Activated CD4-positive, alpha-beta T cell treated with anti-CD3 and anti-CD28 coated beads, Interleukin-2, amount 10 ng/mL, durations not matched to agents 24 days and 14 days (primary cell): ENCODE measurements around the gene ZNF621. TPM values are rescaled to one million over a fixed set of nuclear protein-coding genes. Genes with fewer than 3 reads are reported as not detected.
"Not testable (repeated sequence)": the region's sequence is repeated elsewhere in the genome, so short reads cannot be mapped to it uniquely, and the experiment has no call there.

Experiments used
- DNase-seq: peaks from one replicate; pipeline ENCODE4 v3.0.0; 2022
- H3K27ac Mint-ChIP-seq: one replicate; pipeline ENCODE4 v1.8.0; 2022; ENCODE audit warnings: mild to moderate bottlenecking, mixed read lengths
- H3K27me3 Mint-ChIP-seq: one replicate; pipeline ENCODE4 v1.8.0; 2022; ENCODE audit warnings: mixed read lengths
- H3K36me3 Mint-ChIP-seq: one replicate; pipeline ENCODE4 v1.8.0; 2022; ENCODE audit warnings: low read depth, mild to moderate bottlenecking, mixed read lengths
- H3K4me1 Mint-ChIP-seq: one replicate; pipeline ENCODE4 v1.8.0; 2021; ENCODE audit warnings: mixed read lengths
- H3K4me3 Mint-ChIP-seq: one replicate; pipeline ENCODE4 v1.8.0; 2022; ENCODE audit warnings: mild to moderate bottlenecking, moderate library complexity, mixed read lengths
- H3K9me3 Mint-ChIP-seq: one replicate; pipeline ENCODE4 v1.8.0; 2021; ENCODE audit warnings: mixed read lengths
- intact Hi-C: fragments of 100-400 bp; cut with micrococcal nuclease; formaldehyde crosslinking; loops from one replicate; pipeline ENCODE4 v1.15.1; 2023
- total RNA-seq: library from RNA; stranded (reverse); gene quantifications from 2 replicates; pipeline ENCODE4 v1.2.3, GENCODE V29; 2022

The ZNF621 gene
- total RNA-seq, 1 donor from 2014 or later, result 19.2 TPM

- DNase-seq, result no peak
- Mint-ChIP-seq H3K27me3 (no peaks in the 10 kb centered on the region), H3K9me3 (no peaks in the 10 kb centered on the region), H3K4me1 (no peaks in the 10 kb centered on the region), H3K27ac (no peak overlapping the region), H3K36me3 (peaks cover 25% of the 10 kb centered on the region), H3K4me3 (no peak overlapping the region)
- intact Hi-C loops, result no loop called here
These were observed 8.6 kb upstream of the ZNF621 start for GRCh38 chr3:40516201-40516600.

GRCh38 chr3:40518067-40518466 is 6.7 kb upstream of the ZNF621 start:
- H3K4me1 Mint-ChIP-seq, result no peaks in the 10 kb centered on the region
- no peaks in the 10 kb centered on the region for H3K9me3 Mint-ChIP-seq
- no peak for DNase-seq
- intact Hi-C loops, result no loop called here
- H3K27ac Mint-ChIP-seq, result no peak overlapping the region
- no peaks in the 10 kb centered on the region for H3K27me3 Mint-ChIP-seq
- no peak overlapping the region for H3K4me3 Mint-ChIP-seq
- peaks cover 25% of the 10 kb centered on the region for H3K36me3 Mint-ChIP-seq

GRCh38 chr3:40518848-40519247 is 5.9 kb upstream of the ZNF621 start:
- intact Hi-C loops, result no loop called here
- peaks cover 24% of the 10 kb centered on the region for H3K36me3 Mint-ChIP-seq
- no peak overlapping the region for H3K27ac Mint-ChIP-seq
- H3K9me3 Mint-ChIP-seq, result no peaks in the 10 kb centered on the region
- H3K27me3 Mint-ChIP-seq, result no peaks in the 10 kb centered on the region
- DNase-seq, result no peak
- no peak overlapping the region for H3K4me3 Mint-ChIP-seq
- peaks cover 2% of the 10 kb centered on the region for H3K4me1 Mint-ChIP-seq

GRCh38 chr3:40521254-40521653 is 3.5 kb upstream of the ZNF621 start:
- no peaks in the 10 kb centered on the region for H3K27me3 Mint-ChIP-seq
- peaks cover under 1% of the 10 kb centered on the region for H3K9me3 Mint-ChIP-seq
- no peak for DNase-seq
- intact Hi-C loops, result loop anchor here (5.0 kb wide), 1 partner anchor 681 kb away; no protein-coding TSS in a partner anchor
- H3K4me3 Mint-ChIP-seq, result no peak overlapping the region
- H3K36me3 Mint-ChIP-seq, result peaks cover 18% of the 10 kb centered on the region
- H3K4me1 Mint-ChIP-seq, result peaks cover 14% of the 10 kb centered on the region
- no peak overlapping the region for H3K27ac Mint-ChIP-seq

- intact Hi-C loops, result loop anchor here (1.0 to 5.0 kb wide), 6 partner anchors 19 to 679 kb away; partner anchors contain the start of genes EIF1B, RPL14 and ZNF619
- Mint-ChIP-seq H3K9me3 (peaks cover 7% of the 10 kb centered on the region), H3K36me3 (peaks cover 33% of the 10 kb centered on the region), H3K27ac (peak overlapping the region; percentile 85), H3K4me3 (peak overlapping the region; percentile 92), H3K4me1 (peaks cover 20% of the 10 kb centered on the region), H3K27me3 (no peaks in the 10 kb centered on the region)
- no peak for DNase-seq
These were observed 979 bp upstream of the ZNF621 start for GRCh38 chr3:40523781-40524180.

- Mint-ChIP-seq H3K36me3 (peaks cover 36% of the 10 kb centered on the region), H3K4me3 (peak overlapping the region; percentile 92), H3K4me1 (peaks cover 20% of the 10 kb centered on the region), H3K9me3 (peaks cover 7% of the 10 kb centered on the region), H3K27me3 (no peaks in the 10 kb centered on the region), H3K27ac (peak overlapping the region; percentile 85)
- intact Hi-C loops, result loop anchor here (1.0 to 5.0 kb wide), 6 partner anchors 19 to 678 kb away; partner anchors contain the start of genes EIF1B, RPL14 and ZNF619
- no peak for DNase-seq
These were observed 565 bp upstream of the ZNF621 start for GRCh38 chr3:40524222-40524567.

GRCh38 chr3:40528426-40528825 is 3.7 kb downstream of the ZNF621 start:
- intact Hi-C loops, result loop anchor here (5.0 kb wide), 1 partner anchor 191 kb away; no protein-coding TSS in a partner anchor
- H3K9me3 Mint-ChIP-seq, result peaks cover 28% of the 10 kb centered on the region
- no peaks in the 10 kb centered on the region for H3K27me3 Mint-ChIP-seq
- no peak for DNase-seq
- no peak overlapping the region for H3K27ac Mint-ChIP-seq
- H3K36me3 Mint-ChIP-seq, result peaks cover 75% of the 10 kb centered on the region
- peaks cover 20% of the 10 kb centered on the region for H3K4me1 Mint-ChIP-seq
- H3K4me3 Mint-ChIP-seq, result no peak overlapping the region

- intact Hi-C loops, result no loop called here
- H3K4me3 Mint-ChIP-seq, result no peak overlapping the region
- peaks cover 37% of the 10 kb centered on the region for H3K9me3 Mint-ChIP-seq
These were observed 7.5 kb downstream of the ZNF621 start for GRCh38 chr3:40532252-40532651.

GRCh38 chr3:40534283-40534682 is 9.5 kb downstream of the ZNF621 start:
- Mint-ChIP-seq H3K4me1 (no peaks in the 10 kb centered on the region), H3K9me3 (peaks cover 34% of the 10 kb centered on the region), H3K27ac (no peak overlapping the region), H3K36me3 (peaks cover 86% of the 10 kb centered on the region), H3K27me3 (no peaks in the 10 kb centered on the region), H3K4me3 (no peak overlapping the region)
- DNase-seq, result no peak
- intact Hi-C loops, result no loop called here

More at GRCh38 chr3:40532252-40532651, 7.5 kb downstream of the ZNF621 start:
- H3K27me3 Mint-ChIP-seq, result no peaks in the 10 kb centered on the region
- no peak for DNase-seq
- no peak overlapping the region for H3K27ac Mint-ChIP-seq
- peaks cover 2% of the 10 kb centered on the region for H3K4me1 Mint-ChIP-seq
- peaks cover 89% of the 10 kb centered on the region for H3K36me3 Mint-ChIP-seq

GRCh38 chr3:40546816-40547215 is 22.1 kb downstream of the ZNF621 start:
- Mint-ChIP-seq H3K9me3 (no peaks in the 10 kb centered on the region), H3K36me3 (no peaks in the 10 kb centered on the region), H3K27me3 (no peaks in the 10 kb centered on the region), H3K4me3 (no peak overlapping the region), H3K4me1 (no peaks in the 10 kb centered on the region), H3K27ac (no peak overlapping the region)
- intact Hi-C loops, result no loop called here
- no peak for DNase-seq

- no peak for DNase-seq
- H3K9me3 Mint-ChIP-seq, result no peaks in the 10 kb centered on the region
- no peaks in the 10 kb centered on the region for H3K36me3 Mint-ChIP-seq
- no peaks in the 10 kb centered on the region for H3K27me3 Mint-ChIP-seq
- H3K4me1 Mint-ChIP-seq, result no peaks in the 10 kb centered on the region
- intact Hi-C loops, result no loop called here
- H3K27ac Mint-ChIP-seq, result no peak overlapping the region
- H3K4me3 Mint-ChIP-seq, result no peak overlapping the region
These were observed 25.4 kb downstream of the ZNF621 start for GRCh38 chr3:40550167-40550566.

GRCh38 chr3:40557575-40558161 is 32.9 kb downstream of the ZNF621 start:
- Mint-ChIP-seq H3K27me3 (no peaks in the 10 kb centered on the region), H3K27ac (no peak overlapping the region), H3K4me1 (no peaks in the 10 kb centered on the region), H3K9me3 (no peaks in the 10 kb centered on the region), H3K36me3 (no peaks in the 10 kb centered on the region), H3K4me3 (no peak overlapping the region)
- DNase-seq, result no peak
- intact Hi-C loops, result no loop called here

- H3K9me3 Mint-ChIP-seq, H3K4me3 Mint-ChIP-seq, H3K4me1 Mint-ChIP-seq, H3K27me3 Mint-ChIP-seq, H3K27ac Mint-ChIP-seq, intact Hi-C loops, H3K36me3 Mint-ChIP-seq, DNase-seq: not testable (repeated sequence)
These were observed 37.7 kb downstream of the ZNF621 start for GRCh38 chr3:40562482-40562881.

GRCh38 chr3:40565629-40566028 is 40.9 kb downstream of the ZNF621 start:
- H3K4me1 Mint-ChIP-seq, result not testable (repeated sequence)

GRCh38 chr3:40566694-40567093 is 41.9 kb downstream of the ZNF621 start:
- H3K4me3 Mint-ChIP-seq, result no peak overlapping the region
- intact Hi-C loops, result no loop called here
- H3K27me3 Mint-ChIP-seq, result peaks cover 5% of the 10 kb centered on the region
- no peak for DNase-seq
- H3K4me1 Mint-ChIP-seq, result no peaks in the 10 kb centered on the region
- H3K27ac Mint-ChIP-seq, result no peak overlapping the region
- no peaks in the 10 kb centered on the region for H3K36me3 Mint-ChIP-seq
- no peaks in the 10 kb centered on the region for H3K9me3 Mint-ChIP-seq

More at GRCh38 chr3:40565629-40566028, 40.9 kb downstream of the ZNF621 start:
- H3K9me3 Mint-ChIP-seq, H3K27me3 Mint-ChIP-seq, H3K4me3 Mint-ChIP-seq, H3K27ac Mint-ChIP-seq, H3K36me3 Mint-ChIP-seq, intact Hi-C loops, DNase-seq: not testable (repeated sequence)
